ENCODE results near the gene SVIL.
"Not testable (repeated sequence)": the region's sequence is repeated elsewhere in the genome, so short reads cannot be mapped to it uniquely, and the experiment has no call there.

Gene SVIL

DNA sequence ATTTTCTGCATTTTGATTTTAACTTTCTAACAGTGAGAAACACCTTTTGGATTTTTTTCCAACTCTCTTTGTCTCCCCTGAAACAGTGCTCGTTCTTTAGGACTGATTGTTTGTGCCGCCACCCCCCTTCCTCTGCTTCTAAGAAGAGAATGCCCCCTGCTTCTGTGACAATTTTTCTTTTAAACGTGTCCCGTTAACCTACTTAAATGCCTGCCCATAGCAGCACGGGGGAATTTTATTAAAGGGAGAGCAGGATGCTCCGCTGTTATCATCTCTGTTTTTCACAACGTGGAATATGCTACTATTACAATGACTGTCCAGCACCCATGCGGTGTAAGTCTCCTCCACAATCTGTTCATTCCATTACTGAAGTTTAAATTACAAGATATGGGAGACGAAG lies 67.8 kb downstream of the SVIL start:
- no peak for DNase-seq

DNA sequence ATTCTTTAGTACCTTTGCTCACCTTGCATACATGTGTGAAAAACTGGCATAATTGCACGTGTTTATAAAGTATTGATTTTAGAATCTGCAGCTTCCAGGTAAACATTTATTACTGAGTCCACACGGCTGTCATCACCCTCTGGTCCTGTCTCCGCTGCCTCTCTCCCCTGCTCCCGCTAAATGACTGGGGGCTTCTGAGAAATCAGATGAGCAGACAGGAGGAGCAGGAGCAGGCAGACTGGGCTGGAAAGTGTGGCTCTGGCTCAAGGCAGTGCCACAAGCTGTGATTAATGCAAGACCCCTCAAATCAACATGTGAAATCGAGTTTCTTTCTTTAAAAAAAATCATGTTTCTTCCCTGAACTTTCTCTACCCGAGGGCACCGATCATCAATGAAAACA lies 68.6 kb downstream of the SVIL start:
- not testable (repeated sequence) for DNase-seq

DNA sequence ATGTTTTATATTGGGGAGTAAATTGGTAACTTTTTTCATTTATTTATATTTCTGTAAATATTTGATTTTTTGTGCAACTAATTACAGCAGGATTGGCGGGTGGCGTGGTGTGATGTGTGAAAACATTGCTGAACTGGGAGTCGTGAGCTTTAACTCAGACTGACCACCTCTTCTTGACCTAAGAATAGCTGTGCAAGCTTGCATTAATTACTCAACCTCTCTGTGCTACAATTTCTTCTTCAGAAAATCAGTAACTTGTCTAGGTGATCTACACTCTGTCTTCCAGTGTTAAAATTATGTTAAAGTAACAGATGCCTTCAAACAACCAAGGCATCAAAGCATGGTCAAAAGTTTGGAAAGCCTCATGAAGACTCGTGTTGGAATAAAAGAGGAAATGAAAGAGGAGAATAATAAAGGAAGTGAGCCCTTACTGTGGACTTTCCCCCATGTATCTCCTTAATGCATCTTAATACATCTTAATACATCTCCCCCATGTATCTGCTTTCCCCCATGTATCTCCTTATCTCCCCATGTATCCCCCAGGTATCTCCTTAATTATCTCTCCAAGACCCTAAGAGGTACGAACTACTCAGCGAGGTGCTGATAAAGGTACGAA lies 71.2 kb downstream of the SVIL start:
- no peak for DNase-seq

GRCh38 chr10:29563006-29563405 lies 71.8 kb downstream of the SVIL start:
- DNase-seq = not testable (repeated sequence)

GRCh38 chr10:29559996-29560395 lies 74.8 kb downstream of the SVIL start:
- DNase-seq = no peak

- DNase-seq = no peak
Measured at GRCh38 chr10:29557665-29558064, 77.1 kb downstream of the SVIL start.

DNA sequence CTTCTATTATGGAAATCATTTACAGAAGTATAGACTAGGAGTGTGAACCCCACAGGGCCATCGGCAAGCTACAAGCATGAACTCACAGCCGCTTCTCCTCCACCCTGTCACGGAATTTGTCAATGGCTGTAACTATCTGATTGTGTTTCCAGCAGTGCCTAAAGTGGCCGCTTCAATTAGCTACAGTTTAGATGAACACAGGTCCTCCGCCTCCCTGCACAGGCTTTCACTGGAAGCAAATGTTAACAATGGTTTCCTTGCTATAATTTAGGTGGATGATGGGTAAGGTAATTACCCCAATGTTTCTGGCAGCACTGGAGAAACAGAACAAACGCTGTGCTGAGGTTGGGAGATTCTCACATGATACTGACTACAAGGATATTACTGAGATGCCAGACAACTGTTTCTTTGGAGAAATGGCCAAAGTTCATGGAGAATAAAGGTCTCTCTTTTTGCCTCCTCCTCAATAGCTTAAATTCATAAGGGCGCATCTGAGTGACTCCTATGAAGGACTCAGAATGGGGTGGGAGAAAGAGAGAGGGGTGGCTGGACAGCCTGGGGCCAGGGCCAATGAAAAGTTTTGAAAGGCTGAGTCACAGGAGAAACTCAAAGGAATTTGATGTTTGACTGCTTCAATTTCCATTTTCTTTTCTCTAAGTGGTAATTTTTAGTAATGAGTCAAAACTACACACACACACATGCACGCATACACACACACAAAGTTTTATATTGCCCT lies 78.9 kb downstream of the SVIL start:
- DNase-seq = peak; percentile 63

GRCh38 chr10:29555091-29555745 lies 79.6 kb downstream of the SVIL start:
- DNase-seq = no peak

DNA sequence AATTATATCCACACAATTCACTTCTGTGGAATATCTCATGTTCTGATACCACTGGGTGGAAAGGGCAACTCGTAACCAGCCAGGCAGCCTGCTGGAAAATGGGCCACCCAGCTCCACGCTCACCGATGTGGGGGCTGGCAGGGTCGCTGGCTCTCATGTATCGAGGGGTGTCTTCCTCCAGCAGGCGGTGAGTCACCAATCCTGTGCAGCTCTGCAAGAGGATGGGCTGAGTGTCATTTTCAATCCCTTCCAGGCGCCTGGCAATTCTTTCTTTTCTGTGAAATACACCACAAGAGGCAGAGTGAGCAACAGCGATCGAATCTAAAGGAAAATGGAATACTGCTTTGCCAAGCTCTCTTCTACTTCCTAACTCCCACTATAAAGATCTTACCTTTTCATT lies 80.1 kb downstream of the SVIL start:
- no peak for DNase-seq

GRCh38 chr10:29553544-29554250 lies 81.1 kb downstream of the SVIL start:
- no peak for DNase-seq

- DNase-seq = not testable (repeated sequence)
Measured at GRCh38 chr10:29553116-29553515, 81.7 kb downstream of the SVIL start.

DNA sequence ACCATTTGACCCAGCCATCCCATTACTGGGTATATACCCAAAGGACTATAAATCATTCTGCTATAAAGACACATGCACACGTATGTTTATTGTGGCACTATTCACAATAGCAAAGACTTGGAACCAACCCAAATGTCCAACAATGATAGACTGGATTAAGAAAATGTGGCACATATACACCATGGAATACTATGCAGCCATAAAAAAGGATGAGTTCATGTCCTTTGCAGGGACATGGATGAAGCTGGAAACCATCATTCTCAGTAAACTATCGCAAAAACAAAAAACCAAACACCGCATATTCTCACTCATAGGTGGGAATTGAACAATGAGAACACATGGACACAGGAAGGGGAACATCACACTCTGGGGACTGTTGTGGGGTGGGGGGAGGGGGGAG lies 85.3 kb downstream of the SVIL start:
- DNase-seq = not testable (repeated sequence)

DNA sequence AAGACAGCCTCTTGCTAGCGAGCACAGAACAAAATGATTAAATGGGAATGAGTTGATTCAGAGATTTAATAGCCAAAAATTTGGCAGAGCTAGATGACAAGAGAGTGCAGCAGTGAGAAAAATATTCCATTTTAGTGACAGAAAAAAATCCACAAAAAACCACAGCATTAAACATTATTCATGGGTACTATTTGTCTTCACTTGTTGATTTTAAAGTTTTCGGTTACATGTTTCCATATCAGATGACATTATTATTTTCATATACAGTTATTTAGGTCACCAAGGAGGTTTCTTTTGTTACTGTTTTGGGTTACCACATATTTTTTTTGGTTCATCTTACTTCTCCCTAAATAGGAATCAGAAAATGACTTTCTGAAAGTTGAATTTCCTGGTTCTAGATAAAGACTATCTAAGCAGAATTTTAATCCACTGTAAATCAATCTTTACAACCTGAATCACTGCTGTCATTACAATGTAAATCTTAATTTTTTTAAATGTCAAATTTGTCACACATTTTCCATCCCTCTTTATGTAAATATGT lies 87.9 kb downstream of the SVIL start:
- no peak for DNase-seq

- no peak for DNase-seq
Measured at GRCh38 chr10:29545122-29545521, 89.6 kb downstream of the SVIL start.

DNA sequence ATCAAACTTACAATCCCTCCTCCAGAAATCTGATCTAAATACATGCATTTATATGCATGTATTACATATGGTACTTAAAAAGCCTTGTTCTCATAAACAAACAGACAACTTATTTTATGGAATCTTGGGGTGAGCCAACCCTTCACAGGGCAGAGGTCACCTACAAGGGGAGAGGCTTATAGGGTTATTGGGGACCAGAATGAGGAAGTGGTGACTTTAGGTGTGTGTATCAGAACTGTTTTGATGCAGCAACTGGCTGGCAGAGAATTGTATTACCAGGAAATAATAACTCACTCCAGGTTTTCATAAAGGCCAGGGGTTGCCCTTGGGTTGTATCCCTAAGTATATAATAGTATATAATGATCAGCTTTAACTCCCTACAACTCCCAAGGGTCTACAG lies 91.1 kb downstream of the SVIL start:
- DNase-seq = no peak

DNA sequence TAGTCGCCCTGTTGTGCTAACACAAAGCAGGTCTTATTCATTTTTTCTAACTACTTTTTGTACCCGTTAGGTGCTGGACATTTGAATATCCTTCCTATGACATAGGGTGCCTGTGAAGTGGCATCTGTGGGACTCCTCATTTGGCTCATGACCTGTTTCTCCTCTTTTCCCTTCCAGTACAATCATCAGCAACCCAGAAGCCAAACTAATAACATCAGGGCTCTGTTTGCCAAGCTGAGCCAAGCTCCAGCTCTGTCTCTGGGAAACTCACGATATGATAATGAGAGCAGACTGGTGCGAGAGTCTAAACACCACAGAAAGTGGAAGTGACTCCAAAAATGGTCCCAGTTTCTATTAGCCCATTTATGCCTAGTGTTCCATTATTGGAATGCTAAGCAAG lies 92.0 kb downstream of the SVIL start:
- no peak for DNase-seq

DNA sequence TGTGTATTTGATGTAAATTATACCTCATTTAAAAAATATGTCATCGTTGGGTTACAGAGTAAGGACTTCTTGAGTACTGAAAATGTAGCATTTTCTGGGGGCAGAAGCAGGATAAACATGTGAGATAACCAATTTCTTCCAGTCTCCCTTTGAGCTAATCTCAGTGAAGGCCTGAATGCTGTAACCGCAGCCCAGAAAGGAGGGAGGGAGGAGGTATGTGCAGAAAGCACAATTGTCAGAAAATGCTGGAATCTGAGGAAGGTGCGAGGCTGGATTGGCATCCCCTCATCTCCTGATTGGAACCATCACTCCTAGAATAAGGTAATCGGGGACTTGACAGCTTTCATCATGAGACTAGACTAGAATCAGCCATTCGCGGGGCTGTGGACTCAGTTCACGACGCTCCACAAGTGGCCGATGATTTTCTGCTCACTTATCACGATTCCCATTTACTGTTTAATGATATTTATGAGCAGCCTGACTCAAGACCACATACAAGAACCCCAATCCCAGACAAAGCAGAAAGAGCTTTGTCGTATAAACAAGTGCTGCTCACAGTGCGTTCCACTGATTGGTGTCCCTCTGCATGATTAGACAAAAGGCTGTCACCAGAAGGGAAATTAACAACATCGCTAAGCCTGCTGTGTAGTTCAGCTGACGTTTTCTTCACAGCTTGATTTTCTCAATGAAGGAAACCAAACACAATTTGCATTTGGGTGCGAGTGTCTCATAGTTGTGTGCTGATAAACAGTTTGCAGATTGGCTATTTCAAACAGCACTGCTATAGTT lies 93.2 kb downstream of the SVIL start:
- no peak for DNase-seq

GRCh38 chr10:29540016-29540415 lies 94.8 kb downstream of the SVIL start:
- no peak for DNase-seq

GRCh38 chr10:29539412-29539811 lies 95.4 kb downstream of the SVIL start:
- DNase-seq = no peak

DNA sequence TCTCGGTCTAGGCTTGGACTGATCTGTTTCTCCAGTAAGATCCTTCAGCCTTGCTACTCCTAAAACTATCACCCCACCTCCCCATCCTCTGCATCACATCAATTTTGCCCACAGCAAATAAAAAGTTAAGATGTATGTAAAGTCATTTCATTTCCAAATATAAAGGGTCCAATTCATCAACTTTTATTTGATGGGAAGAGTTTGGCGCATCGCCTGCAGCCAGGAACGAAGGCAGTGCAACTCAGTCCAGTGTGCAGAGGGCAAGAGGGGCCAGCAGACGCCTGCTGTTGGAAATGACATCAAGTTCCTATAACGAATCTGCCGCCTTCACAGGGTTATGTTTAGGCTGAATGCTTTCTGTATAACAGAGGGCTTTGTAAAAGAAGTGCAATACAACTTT lies 97.0 kb downstream of the SVIL start:
- no peak for DNase-seq

GRCh38 chr10:29536691-29537090 lies 98.1 kb downstream of the SVIL start:
- DNase-seq = not testable (repeated sequence)

- DNase-seq = no peak
Measured at GRCh38 chr10:29535778-29536453, 98.9 kb downstream of the SVIL start.
